Duodenal mucosa (tissue), 2 donors: Measurements from ENCODE around the gene NEO1.

Experiments
- H3K27ac ChIP-seq: one replicate; pipeline ENCODE4 v1.7.0; 2013; ENCODE audit warnings: low read depth, low read length
- H3K27me3 ChIP-seq, 2 donors: one replicate each; pipeline ENCODE4 v1.7.0; 2013; ENCODE audit warnings: low read length in 2 of 2, control low read depth in 1 of 2; ENCODE audit not compliant: insufficient read depth in 2 of 2, control insufficient read depth in 1 of 2
- H3K36me3 ChIP-seq, 2 donors: one replicate each; pipeline ENCODE4 v1.7.0; 2013; ENCODE audit warnings: low read length in 2 of 2, control low read depth in 1 of 2; ENCODE audit not compliant: insufficient read depth in 2 of 2, control insufficient read depth in 1 of 2
- H3K4me1 ChIP-seq, 2 donors: one replicate each; pipeline ENCODE4 v1.7.0; 2013; ENCODE audit warnings: low read length in 2 of 2, control low read depth in 1 of 2; ENCODE audit not compliant: insufficient read depth in 2 of 2, control insufficient read depth in 1 of 2
- H3K4me3 ChIP-seq, 2 donors: one replicate each; pipeline ENCODE4 v1.7.0; 2013; ENCODE audit warnings: low read length in 2 of 2, low read depth in 1 of 2
- H3K9ac ChIP-seq, 2 donors: one replicate each; pipeline ENCODE4 v1.7.0; 2013; ENCODE audit warnings: low read length in 2 of 2, low read depth in 1 of 2
- H3K9me3 ChIP-seq, 2 donors: one replicate each; pipeline ENCODE4 v1.7.0; 2013; ENCODE audit warnings: low read length in 2 of 2, control low read depth in 1 of 2; ENCODE audit not compliant: control insufficient read depth in 1 of 2

Gene NEO1

DNA sequence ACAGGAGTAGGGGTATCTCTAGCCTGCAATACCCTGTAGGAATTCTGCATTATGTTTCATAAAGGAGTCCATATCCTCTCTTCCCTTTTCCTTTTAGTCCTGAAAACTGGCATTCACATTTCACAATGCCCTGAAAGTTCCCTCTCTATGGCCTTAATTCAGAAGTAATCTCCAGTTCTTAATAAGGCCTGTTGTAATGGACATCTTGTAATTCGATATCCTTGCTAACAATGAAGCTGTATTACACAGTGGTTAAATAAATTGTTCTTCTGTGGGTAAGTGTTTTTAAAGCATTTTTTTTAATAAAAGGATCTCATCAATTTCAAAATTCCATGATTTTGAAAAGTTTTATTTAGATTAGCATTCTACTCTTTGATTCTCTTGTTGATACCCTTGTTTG lies 34.3 kb upstream of the NEO1 start:
- Histone ChIP-seq H3K27me3 (peaks cover 0 to 3% of the 10 kb centered on the region in 2 donors), H3K9me3 (no peaks in the 10 kb centered on the region), H3K36me3 (no peaks in the 10 kb centered on the region)

DNA sequence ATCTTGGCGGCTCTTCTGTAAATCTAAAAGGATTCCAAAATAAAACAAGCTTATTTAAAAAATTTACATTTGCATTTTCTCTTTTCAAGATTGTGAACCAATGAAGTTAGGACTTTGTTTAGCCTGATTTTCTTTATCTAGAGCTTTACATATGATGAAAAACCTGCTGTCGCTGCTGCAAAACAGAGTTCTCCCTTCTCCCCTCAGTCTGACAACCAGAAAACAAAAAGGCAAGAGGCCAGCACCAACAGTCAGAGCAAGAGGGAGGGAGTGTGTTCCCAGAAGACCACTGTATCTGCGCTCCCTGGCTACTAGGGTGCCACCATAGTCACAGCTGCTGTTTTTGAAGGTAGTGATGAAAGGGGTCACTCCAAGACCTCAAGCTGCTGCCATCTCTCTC lies 33.1 kb upstream of the NEO1 start:
- no peaks in the 10 kb centered on the region for H3K9me3 ChIP-seq
- H3K4me3 ChIP-seq, result no peak overlapping the region
- H3K9ac ChIP-seq, result no peak overlapping the region
- no peak overlapping the region for H3K27ac ChIP-seq
- H3K36me3 ChIP-seq, result no peaks in the 10 kb centered on the region
- peaks cover 0 to 3% of the 10 kb centered on the region in 2 donors for H3K27me3 ChIP-seq
- peaks cover 0 to 5% of the 10 kb centered on the region in 2 donors for H3K4me1 ChIP-seq

More for the DNA sequence above, 34.3 kb upstream of the NEO1 start:
- peaks cover 0 to 5% of the 10 kb centered on the region in 2 donors for H3K4me1 ChIP-seq
- no peak overlapping the region for H3K27ac ChIP-seq
- H3K9ac ChIP-seq, result no peak overlapping the region
- H3K4me3 ChIP-seq, result no peak overlapping the region

DNA sequence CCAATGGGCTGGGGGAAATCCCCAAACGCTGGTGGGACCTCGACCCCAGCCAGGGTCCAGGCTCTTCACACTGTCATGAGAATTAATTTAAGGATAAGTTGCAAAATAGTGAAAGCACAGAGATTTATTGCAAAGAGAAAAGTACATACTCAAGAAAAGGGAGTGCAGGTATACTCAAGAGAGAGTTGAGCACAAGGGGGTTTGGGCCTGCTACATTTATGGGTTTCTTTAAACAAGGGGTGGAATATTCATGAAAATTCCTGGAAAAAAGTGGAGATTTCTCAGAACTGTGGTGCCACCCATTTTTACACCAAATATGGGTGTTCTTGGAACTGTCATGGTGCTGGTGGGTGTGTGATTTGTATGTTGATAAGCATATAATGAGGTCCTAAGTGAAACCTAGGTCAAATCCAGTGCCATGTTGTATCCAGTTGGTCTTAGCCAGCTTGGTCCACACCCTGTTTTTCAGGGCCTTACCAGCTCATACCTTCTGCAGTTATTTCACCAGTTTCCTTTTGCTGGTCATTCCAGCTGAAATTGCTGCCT lies 32.6 kb upstream of the NEO1 start:
- Histone ChIP-seq H3K27ac (no peak overlapping the region), H3K36me3 (no peaks in the 10 kb centered on the region), H3K27me3 (peaks cover 0 to 3% of the 10 kb centered on the region in 2 donors), H3K4me3 (no peak overlapping the region), H3K9ac (no peak overlapping the region), H3K4me1 (peaks cover 0 to 5% of the 10 kb centered on the region in 2 donors), H3K9me3 (no peaks in the 10 kb centered on the region)

DNA sequence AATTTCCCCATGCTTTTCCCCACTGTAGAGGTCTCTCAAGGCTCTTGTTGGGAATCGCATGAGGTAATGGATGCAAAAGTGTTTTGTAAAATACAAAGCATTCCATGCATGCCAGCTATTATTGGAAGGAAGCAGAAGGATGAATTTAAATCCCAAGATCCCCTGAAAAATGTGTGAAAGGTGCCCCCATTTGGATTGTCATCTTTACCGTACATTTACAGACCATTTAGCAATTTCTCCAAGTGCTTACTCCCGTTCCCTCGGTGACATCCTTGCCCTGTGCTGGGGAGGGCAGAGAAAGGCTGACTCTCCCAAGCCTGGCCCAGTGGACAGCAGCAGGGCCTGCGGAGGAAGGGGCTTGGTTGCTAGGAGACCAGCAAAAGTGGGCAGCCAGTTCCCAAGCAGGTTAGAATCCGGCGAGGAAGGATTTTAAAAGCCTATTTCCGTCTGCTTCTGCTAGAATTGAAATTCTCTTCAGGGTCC lies 31.1 kb upstream of the NEO1 start:
- H3K9ac ChIP-seq, result no peak overlapping the region

DNA sequence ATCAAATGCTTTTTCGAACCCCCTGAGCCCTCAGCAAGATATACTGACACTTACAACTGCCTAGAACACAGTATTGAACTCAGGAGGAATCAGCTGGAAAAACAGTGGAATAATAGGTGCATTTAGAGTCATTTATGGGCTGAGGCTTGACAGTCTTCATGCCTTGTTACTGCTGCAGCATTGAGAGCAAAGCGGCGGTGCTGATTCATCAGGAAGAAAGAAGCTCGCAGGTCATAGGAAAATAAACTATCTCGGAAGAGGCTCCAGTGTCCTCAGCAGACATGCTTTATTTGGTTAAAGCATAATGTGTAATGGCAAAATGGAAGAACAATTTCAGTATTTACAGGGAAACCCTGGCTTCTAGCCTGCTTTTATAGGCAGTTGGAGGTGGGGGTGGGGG lies 30.1 kb upstream of the NEO1 start:
- no peak overlapping the region for H3K9ac ChIP-seq
- H3K4me3 ChIP-seq, result no peak overlapping the region

More for the DNA sequence above, 31.1 kb upstream of the NEO1 start:
- H3K36me3 ChIP-seq, result no peaks in the 10 kb centered on the region
- no peaks in the 10 kb centered on the region for H3K4me1 ChIP-seq
- no peak overlapping the region for H3K27ac ChIP-seq
- H3K9me3 ChIP-seq, result no peaks in the 10 kb centered on the region
- H3K27me3 ChIP-seq, result peaks cover 0 to 3% of the 10 kb centered on the region in 2 donors
- H3K4me3 ChIP-seq, result no peak overlapping the region

DNA sequence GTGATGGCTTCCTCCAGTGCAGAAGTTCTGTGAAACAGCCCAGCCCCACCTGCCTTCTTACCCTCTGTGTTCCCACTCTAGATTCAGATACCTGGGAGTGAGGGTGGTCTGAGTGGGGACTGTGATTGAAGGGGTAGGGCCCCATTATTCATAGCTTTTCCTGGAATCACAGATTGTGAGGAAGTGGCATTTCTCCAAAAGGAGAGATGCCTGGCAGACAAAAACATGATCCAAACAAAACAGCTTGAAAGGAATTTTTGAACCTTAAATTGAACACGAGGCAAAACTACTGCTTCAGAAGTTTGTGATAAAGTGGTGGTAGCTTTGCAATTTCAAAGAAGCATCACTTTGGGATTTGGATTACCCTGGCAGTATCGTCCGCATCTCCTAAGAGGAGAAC lies 29.2 kb upstream of the NEO1 start:
- H3K27ac ChIP-seq, result no peak overlapping the region
- H3K9ac ChIP-seq, result no peak overlapping the region
- peaks cover 0 to 3% of the 10 kb centered on the region in 2 donors for H3K27me3 ChIP-seq
- no peaks in the 10 kb centered on the region for H3K4me1 ChIP-seq
- H3K36me3 ChIP-seq, result no peaks in the 10 kb centered on the region
- H3K4me3 ChIP-seq, result no peak overlapping the region
- H3K9me3 ChIP-seq, result no peaks in the 10 kb centered on the region

More for the DNA sequence above, 30.1 kb upstream of the NEO1 start:
- Histone ChIP-seq H3K9me3 (no peaks in the 10 kb centered on the region), H3K27me3 (peaks cover 0 to 3% of the 10 kb centered on the region in 2 donors), H3K36me3 (no peaks in the 10 kb centered on the region), H3K27ac (no peak overlapping the region), H3K4me1 (no peaks in the 10 kb centered on the region)

DNA sequence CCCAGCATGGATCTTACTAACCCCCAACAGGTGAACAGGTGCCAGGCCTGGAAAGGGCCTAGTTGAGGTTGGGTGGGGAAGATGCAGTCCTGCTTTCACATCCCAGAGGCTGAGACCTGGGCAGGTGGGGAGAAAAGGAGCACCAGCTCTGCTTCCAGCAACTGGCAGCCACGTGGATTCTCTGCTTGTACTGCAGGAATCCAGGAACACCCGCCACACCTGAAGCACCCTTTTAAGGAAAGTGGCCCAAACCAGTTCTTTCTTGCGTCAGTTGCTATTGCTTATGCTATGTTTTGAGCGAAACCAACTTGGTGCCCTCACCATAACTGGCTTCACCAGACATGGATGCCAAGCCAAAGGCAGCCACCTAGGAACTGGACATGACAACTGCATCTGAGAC lies 28.1 kb upstream of the NEO1 start:
- H3K4me1 ChIP-seq, result peaks cover 3 to 10% of the 10 kb centered on the region in 2 donors
- no peaks in the 10 kb centered on the region for H3K36me3 ChIP-seq
- no peak overlapping the region for H3K4me3 ChIP-seq
- H3K9me3 ChIP-seq, result no peaks in the 10 kb centered on the region
- no peak overlapping the region for H3K27ac ChIP-seq
- H3K27me3 ChIP-seq, result peaks cover 0 to 3% of the 10 kb centered on the region in 2 donors
- no peak overlapping the region for H3K9ac ChIP-seq

DNA sequence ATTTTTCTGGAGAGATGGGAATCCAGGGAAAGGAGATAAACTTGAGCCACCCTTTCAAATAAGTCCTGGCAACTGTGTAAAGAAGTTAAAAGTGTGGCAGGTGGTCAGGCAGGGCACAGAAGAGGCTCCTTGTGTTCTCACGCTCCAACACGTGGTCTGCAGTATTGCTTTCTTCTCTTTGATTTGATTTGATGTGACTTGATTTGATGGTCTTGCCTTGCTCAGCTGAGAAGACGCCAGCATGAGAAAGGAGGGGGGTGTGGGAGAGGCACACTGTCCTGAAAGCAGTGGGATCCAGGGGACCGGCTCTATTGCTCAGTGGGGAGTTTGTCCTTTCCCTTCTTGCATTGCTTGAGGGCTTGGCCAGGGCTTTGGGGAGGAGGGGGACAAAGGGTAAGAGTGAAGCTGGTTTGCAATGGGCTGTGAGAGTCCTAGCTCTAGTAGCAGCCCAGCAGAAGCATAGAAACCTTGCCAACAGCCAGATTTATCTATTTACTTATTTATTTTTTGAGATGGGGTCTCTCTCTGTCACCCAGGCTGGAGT lies 25.7 kb upstream of the NEO1 start:
- Histone ChIP-seq H3K27me3 (no peaks in the 10 kb centered on the region), H3K9me3 (no peaks in the 10 kb centered on the region), H3K27ac (no peak overlapping the region), H3K4me1 (peaks cover 7 to 11% of the 10 kb centered on the region in 2 donors), H3K36me3 (no peaks in the 10 kb centered on the region), H3K4me3 (no peak overlapping the region), H3K9ac (no peak overlapping the region)

DNA sequence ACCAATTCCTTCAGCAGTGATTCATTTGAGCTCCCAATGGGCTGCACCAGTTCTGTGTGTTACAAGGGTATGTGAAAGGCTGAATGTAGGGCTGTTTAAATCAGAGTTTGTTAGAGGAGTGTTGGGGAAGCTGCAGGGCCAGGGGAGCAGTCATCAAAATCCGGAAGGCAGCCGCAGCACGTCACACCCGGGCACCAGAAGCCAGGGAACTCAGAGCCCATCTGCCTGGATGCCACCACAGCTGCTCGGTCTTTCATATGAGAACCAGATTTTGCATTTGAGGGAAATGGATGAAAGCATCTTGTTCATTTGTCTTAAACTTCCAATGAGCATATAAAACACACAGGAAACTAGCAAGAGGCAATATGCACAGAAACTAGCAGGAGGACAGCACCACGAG lies 24.2 kb upstream of the NEO1 start:
- H3K4me3 ChIP-seq, result no peak overlapping the region
- H3K27ac ChIP-seq, result no peak overlapping the region
- no peaks in the 10 kb centered on the region for H3K36me3 ChIP-seq
- H3K9me3 ChIP-seq, result no peaks in the 10 kb centered on the region
- peaks cover 7 to 11% of the 10 kb centered on the region in 2 donors for H3K4me1 ChIP-seq
- no peak overlapping the region for H3K9ac ChIP-seq
- no peaks in the 10 kb centered on the region for H3K27me3 ChIP-seq

DNA sequence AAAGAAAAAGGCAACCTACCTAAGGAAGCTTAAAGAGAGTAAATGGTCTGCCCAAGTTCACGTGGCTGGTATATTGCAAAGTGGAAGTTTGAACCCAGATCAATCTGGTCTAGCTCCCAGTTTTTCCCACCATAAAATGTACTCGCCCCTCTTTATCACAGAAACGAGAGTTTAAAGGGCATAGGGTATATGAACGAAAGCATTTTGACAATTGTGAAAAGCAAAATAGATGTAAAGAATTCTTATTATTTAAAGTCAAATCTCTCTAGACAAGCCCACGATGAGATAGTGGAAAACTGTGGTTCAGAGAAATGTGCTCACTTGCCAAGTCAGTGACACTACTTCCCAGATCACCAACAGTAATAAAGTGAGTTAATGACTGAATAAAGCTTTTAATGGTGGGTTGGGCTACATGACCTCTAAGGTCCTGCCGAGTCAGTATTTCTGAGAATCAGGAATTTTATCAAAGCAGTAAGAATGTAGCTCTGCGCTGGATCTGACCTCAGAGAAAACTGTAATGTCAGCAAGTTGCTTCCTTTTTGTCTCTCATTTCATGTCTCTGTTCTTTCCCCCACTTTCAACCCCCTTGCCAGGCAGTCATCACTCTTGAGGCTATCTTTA lies 23.3 kb upstream of the NEO1 start:
- no peaks in the 10 kb centered on the region for H3K36me3 ChIP-seq
- H3K9me3 ChIP-seq, result no peaks in the 10 kb centered on the region
- H3K4me1 ChIP-seq, result peaks cover 7 to 11% of the 10 kb centered on the region in 2 donors
- no peaks in the 10 kb centered on the region for H3K27me3 ChIP-seq
- H3K4me3 ChIP-seq, result no peak overlapping the region
- no peak overlapping the region for H3K27ac ChIP-seq
- H3K9ac ChIP-seq, result no peak overlapping the region
